ENCODE results near the gene SOX6.
"Not testable (repeated sequence)": the region's sequence is repeated elsewhere in the genome, so short reads cannot be mapped to it uniquely, and the experiment has no call there.

SOX6 gene

GRCh38 chr11:15927864-15928217 lies 428.5 kb downstream of the SOX6 start:
- no peak for DNase-seq (ENCODE audit: low spot score)

GRCh38 chr11:15927196-15927863 lies 429.0 kb downstream of the SOX6 start:
- no peak for DNase-seq (ENCODE audit: low spot score)

- DNase-seq (ENCODE audit: low spot score), result no peak
These were observed 430.3 kb downstream of the SOX6 start for GRCh38 chr11:15926071-15926470.

GRCh38 chr11:15923183-15923582 lies 433.2 kb downstream of the SOX6 start:
- no peak for DNase-seq (ENCODE audit: low spot score)

GRCh38 chr11:15922745-15923144 lies 433.6 kb downstream of the SOX6 start:
- DNase-seq (ENCODE audit: low spot score), result not testable (repeated sequence)

- no peak for DNase-seq (ENCODE audit: low spot score)
These were observed 435.3 kb downstream of the SOX6 start for GRCh38 chr11:15920856-15921629.

- no peak for DNase-seq (ENCODE audit: low spot score)
These were observed 437.7 kb downstream of the SOX6 start for GRCh38 chr11:15918674-15919073.

GRCh38 chr11:15918212-15918611 lies 438.1 kb downstream of the SOX6 start:
- DNase-seq (ENCODE audit: low spot score), result no peak

Measured in GM03348 (cell line).